ENCODE measurements around the gene MRC2.

DNA sequence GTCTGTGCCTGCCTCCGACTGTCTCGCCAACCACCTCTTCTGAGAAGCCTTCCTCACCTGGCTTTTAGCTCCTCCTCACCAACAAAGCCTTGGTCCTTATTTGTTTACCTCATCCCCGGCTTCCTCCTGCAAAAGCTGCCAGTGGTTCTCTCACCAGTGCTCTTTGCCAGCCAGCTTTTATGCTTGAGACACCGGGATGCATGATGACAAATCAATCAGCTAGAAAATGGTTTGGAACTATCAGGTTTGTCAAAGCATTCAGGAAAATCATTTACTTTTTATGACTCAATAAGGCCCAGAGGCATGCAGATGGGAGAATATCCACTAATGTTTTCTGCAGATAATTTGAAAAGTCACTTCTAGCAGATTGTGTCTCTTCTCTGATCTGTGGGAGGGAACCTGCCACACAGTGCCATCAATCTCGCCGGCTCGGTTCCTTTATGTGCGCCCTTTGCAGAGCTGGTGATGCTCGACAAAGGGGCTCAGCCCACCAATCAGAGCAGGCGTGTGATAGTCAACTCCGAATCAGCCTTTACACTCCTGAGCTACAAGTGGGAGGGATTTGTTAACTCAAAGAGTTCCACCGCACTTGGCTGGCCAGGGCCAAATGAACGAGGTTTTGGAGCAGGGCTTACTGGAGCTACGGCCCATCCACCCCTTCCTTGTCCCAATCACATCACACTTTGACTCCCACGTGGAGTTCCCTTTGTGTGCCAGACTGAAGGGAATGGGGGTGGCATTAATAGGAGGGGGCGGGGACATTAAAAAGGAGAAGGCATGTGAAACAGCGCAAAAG, 85.8 kb downstream of the MRC2 start:
- no peak for TF ChIP-seq EZH2 (IDR thresholded peaks at IDR 0.05; ENCODE audit: insufficient read depth, low read length)
- TF ChIP-seq, protein P1, sequence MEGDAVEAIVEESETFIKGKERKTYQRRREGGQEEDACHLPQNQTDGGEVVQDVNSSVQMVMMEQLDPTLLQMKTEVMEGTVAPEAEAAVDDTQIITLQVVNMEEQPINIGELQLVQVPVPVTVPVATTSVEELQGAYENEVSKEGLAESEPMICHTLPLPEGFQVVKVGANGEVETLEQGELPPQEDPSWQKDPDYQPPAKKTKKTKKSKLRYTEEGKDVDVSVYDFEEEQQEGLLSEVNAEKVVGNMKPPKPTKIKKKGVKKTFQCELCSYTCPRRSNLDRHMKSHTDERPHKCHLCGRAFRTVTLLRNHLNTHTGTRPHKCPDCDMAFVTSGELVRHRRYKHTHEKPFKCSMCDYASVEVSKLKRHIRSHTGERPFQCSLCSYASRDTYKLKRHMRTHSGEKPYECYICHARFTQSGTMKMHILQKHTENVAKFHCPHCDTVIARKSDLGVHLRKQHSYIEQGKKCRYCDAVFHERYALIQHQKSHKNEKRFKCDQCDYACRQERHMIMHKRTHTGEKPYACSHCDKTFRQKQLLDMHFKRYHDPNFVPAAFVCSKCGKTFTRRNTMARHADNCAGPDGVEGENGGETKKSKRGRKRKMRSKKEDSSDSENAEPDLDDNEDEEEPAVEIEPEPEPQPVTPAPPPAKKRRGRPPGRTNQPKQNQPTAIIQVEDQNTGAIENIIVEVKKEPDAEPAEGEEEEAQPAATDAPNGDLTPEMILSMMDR (IDR thresholded peaks at IDR 0.05; ENCODE audit: insufficient read depth, low read depth, low read length), result no peak
